CD8-positive, alpha-beta memory T cell (primary cell): ENCODE measurements around the gene OR11G2. TPM values are rescaled to one million over a fixed set of nuclear protein-coding genes. Genes with fewer than 3 reads are reported as not detected.
"Not testable (repeated sequence)": the region's sequence is repeated elsewhere in the genome, so short reads cannot be mapped to it uniquely, and the experiment has no call there.

Source experiments
- CTCF ChIA-PET: fragments of 350-600 bp; sonication (Branson Sonifier 250); formaldehyde crosslinking; loops from one replicate; lab custom pipeline; 2021; ENCODE audit warnings: antibody characterized with exemption; lab: Charles Lee
- POLR2A ChIA-PET: fragments of 350-600 bp; sonication (Branson Sonifier 250); formaldehyde crosslinking; loops from one replicate; lab custom pipeline; 2021; ENCODE audit warnings: antibody characterized with exemption; lab: Charles Lee
- DNase-seq, 5 donors: peaks; one replicate each; pipeline versions ENCODE4 v3.0.0 to v3.0.0-alpha.2; 2020 to 2022; ENCODE audit warnings: mixed read lengths in 1 of 5
- H3K27ac ChIP-seq: one replicate; pipeline ENCODE4 v1.7.0; 2013; ENCODE audit warnings: low read depth, mild to moderate bottlenecking, low read length, moderate library complexity
- H3K27me3 ChIP-seq: 2 replicates; pipeline ENCODE4 v1.7.0; 2013; ENCODE audit warnings: low read length, mild to moderate bottlenecking; ENCODE audit not compliant: insufficient read depth, poor library complexity, severe bottlenecking
- H3K36me3 ChIP-seq: 2 replicates; pipeline ENCODE4 v1.7.0; 2013; ENCODE audit warnings: mild to moderate bottlenecking, low read length, moderate library complexity; ENCODE audit not compliant: insufficient read depth
- H3K4me1 ChIP-seq: 2 replicates; pipeline ENCODE4 v1.7.0; 2013; ENCODE audit warnings: mild to moderate bottlenecking, low read length, moderate library complexity; ENCODE audit not compliant: insufficient read depth
- H3K4me3 ChIP-seq: 2 replicates; pipeline ENCODE4 v1.7.0; 2013; ENCODE audit warnings: mild to moderate bottlenecking, low read length
- H3K9me3 ChIP-seq: 2 replicates; pipeline ENCODE4 v1.7.0; 2013; ENCODE audit warnings: mild to moderate bottlenecking, low read length
- H3K27ac Mint-ChIP-seq, 8 donors: one replicate each; pipeline ENCODE4 v1.8.0; 2020 to 2021; ENCODE audit warnings: mixed read lengths in 8 of 8, mild to moderate bottlenecking in 6 of 8, inconsistent platforms in 3 of 8, moderate library complexity in 3 of 8
- H3K27me3 Mint-ChIP-seq, 2 donors: one replicate each; pipeline ENCODE4 v1.8.0; 2020 to 2021; ENCODE audit warnings: mixed read lengths in 2 of 2, mild to moderate bottlenecking in 1 of 2, moderate library complexity in 1 of 2
- H3K36me3 Mint-ChIP-seq, 3 donors: one replicate each; pipeline ENCODE4 v1.8.0; 2020 to 2021; ENCODE audit warnings: mixed read lengths in 3 of 3, inconsistent platforms in 1 of 3, mild to moderate bottlenecking in 1 of 3
- H3K4me1 Mint-ChIP-seq, 3 donors: one replicate each; pipeline ENCODE4 v1.8.0; 2020 to 2021; ENCODE audit warnings: mixed read lengths in 3 of 3, inconsistent platforms in 1 of 3, mild to moderate bottlenecking in 1 of 3
- H3K4me3 Mint-ChIP-seq, 7 donors: one replicate each; pipeline ENCODE4 v1.8.0; 2020 to 2021; ENCODE audit warnings: mixed read lengths in 7 of 7, mild to moderate bottlenecking in 6 of 7, moderate library complexity in 4 of 7, inconsistent platforms in 2 of 7
- H3K9me3 Mint-ChIP-seq, 5 donors: one replicate each; pipeline ENCODE4 v1.8.0; 2020 to 2022; ENCODE audit warnings: mixed read lengths in 5 of 5, mild to moderate bottlenecking in 3 of 5, moderate library complexity in 2 of 5, inconsistent platforms in 1 of 5
- polyA plus RNA-seq: library from polyadenylated mRNA; unstranded; fragments of 300-500 nt; fragmentation: Illumina TruSeq; gene quantifications from one replicate; pipeline ENCODE4 v1.2.3, GENCODE V29; 2021
- total RNA-seq, 2 experiments: library from RNA; stranded (reverse); gene quantifications; one replicate each; pipeline ENCODE4 v1.2.3, GENCODE V29; 2021

Gene OR11G2
- total and polyA plus RNA-seq, 3 experiments from 2014 or later, result not detected

GRCh38 chr14:20228681-20229080 is 38.0 kb downstream of the OR11G2 start, which contains the start of gene OR11H7:
Gene OR11H7, plus strand, starts transcription at chr14:20228981.
- DNase-seq, result no peak
- Mint-ChIP-seq H3K9me3 (peaks cover 13 to 38% (median 24%) of the 10 kb centered on the region in 5 donors), H3K36me3 (peaks cover 0 to 1% (median 0%) of the 10 kb centered on the region in 3 donors), H3K4me1 (no peaks in the 10 kb centered on the region), H3K4me3 (no peak within 1 kb of the TSS), H3K27me3 (peaks cover 7 to 17% of the 10 kb centered on the region in 2 donors), H3K27ac (no peak within 1 kb of the TSS)
- POLR2A ChIA-PET, result no interaction called here
- CTCF ChIA-PET, result no interaction called here
- Histone ChIP-seq H3K36me3 (no peaks in the 10 kb centered on the region), H3K4me3 (no peak within 1 kb of the TSS), H3K4me1 (no peaks in the 10 kb centered on the region), H3K9me3 (no peaks in the 10 kb centered on the region), H3K27me3 (no peaks in the 10 kb centered on the region), H3K27ac (no peak within 1 kb of the TSS)

DNA sequence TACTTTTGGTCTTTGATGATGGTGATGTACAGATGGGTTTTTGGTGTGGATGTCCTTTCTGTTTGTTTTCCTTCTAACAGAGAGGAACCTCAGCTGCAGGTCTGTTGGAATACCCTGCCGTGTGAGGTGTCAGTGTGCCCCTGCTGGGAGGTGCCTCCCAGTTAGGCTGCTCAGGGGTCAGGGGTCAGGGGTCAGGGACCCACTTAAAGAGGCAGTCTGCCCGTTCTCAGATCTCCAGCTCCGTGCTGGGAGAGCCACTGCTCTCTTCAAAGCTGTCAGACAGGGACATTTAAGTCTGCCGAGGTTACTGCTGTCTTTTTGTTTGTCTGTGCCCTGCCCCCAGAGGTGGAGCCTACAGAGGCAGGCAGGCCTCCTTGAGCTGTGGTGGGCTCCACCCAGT is 44.7 kb downstream of the OR11G2 start:
- H3K36me3 ChIP-seq, H3K4me3 Mint-ChIP-seq, H3K4me1 ChIP-seq, H3K27ac Mint-ChIP-seq, H3K9me3 Mint-ChIP-seq, H3K36me3 Mint-ChIP-seq, H3K4me1 Mint-ChIP-seq, POLR2A ChIA-PET, H3K27me3 ChIP-seq, DNase-seq, H3K27ac ChIP-seq, H3K4me3 ChIP-seq, CTCF ChIA-PET, H3K9me3 ChIP-seq, H3K27me3 Mint-ChIP-seq: not testable (repeated sequence)

- POLR2A ChIA-PET, result no interaction called here
- Mint-ChIP-seq H3K27ac (no peak overlapping the region), H3K4me1 (no peaks in the 10 kb centered on the region), H3K27me3 (no peaks in the 10 kb centered on the region), H3K36me3 (peaks cover 4 to 15% (median 5%) of the 10 kb centered on the region in 3 donors), H3K9me3 (peaks cover 4 to 25% (median 12%) of the 10 kb centered on the region in 5 donors), H3K4me3 (no peak overlapping the region)
- no peaks in the 10 kb centered on the region for H3K4me1 ChIP-seq
- no peak for DNase-seq
- H3K27me3 ChIP-seq, result no peaks in the 10 kb centered on the region
- H3K27ac ChIP-seq, result no peak overlapping the region
- no peaks in the 10 kb centered on the region for H3K36me3 ChIP-seq
- no peak overlapping the region for H3K4me3 ChIP-seq
- no peaks in the 10 kb centered on the region for H3K9me3 ChIP-seq
- CTCF ChIA-PET, result no interaction called here
These were observed 57.0 kb downstream of the OR11G2 start for GRCh38 chr14:20247646-20248246.

Other genes with a start within 250 kb of the OR11G2 start
- not detected for gene OR4K15, start 215.3 kb upstream of the OR11G2 start, total RNA-seq
- gene OR4K15, start 215.3 kb upstream of the OR11G2 start, polyA plus RNA-seq, result not detected
- not detected for gene OR4Q2, start 188.7 kb upstream of the OR11G2 start, total RNA-seq
- not detected for gene OR4Q2, start 188.7 kb upstream of the OR11G2 start, polyA plus RNA-seq
- gene OR4K14, start 171.6 kb upstream of the OR11G2 start, total RNA-seq, result not detected
- not detected for gene OR4K14, start 171.6 kb upstream of the OR11G2 start, polyA plus RNA-seq
- gene OR4K13, start 154.9 kb upstream of the OR11G2 start, total RNA-seq, result not detected
- not detected for gene OR4K13, start 154.9 kb upstream of the OR11G2 start, polyA plus RNA-seq
- gene OR4L1, start 130.9 kb upstream of the OR11G2 start, total RNA-seq, result not detected
- gene OR4L1, start 130.9 kb upstream of the OR11G2 start, polyA plus RNA-seq, result not detected
- gene OR4K17, start 80.2 kb upstream of the OR11G2 start, total RNA-seq, result not detected
- not detected for gene OR4K17, start 80.2 kb upstream of the OR11G2 start, polyA plus RNA-seq
- not detected for gene OR4N5, start 52.1 kb upstream of the OR11G2 start, total RNA-seq
- not detected for gene OR4N5, start 52.1 kb upstream of the OR11G2 start, polyA plus RNA-seq
- not detected for gene OR11H6, start 32.8 kb downstream of the OR11G2 start, total RNA-seq
- not detected for gene OR11H6, start 32.8 kb downstream of the OR11G2 start, polyA plus RNA-seq
- gene OR11H7, start 38.1 kb downstream of the OR11G2 start, total RNA-seq, result not detected
- not detected for gene OR11H7, start 38.1 kb downstream of the OR11G2 start, polyA plus RNA-seq
- not detected for gene OR11H4, start 48.4 kb downstream of the OR11G2 start, total RNA-seq
- gene OR11H4, start 48.4 kb downstream of the OR11G2 start, polyA plus RNA-seq, result not detected
- 10 to 100 TPM; 33.2 to 35.0 TPM for gene TTC5, start 115.1 kb downstream of the OR11G2 start, total RNA-seq
- gene TTC5, start 115.1 kb downstream of the OR11G2 start, polyA plus RNA-seq, result 21.5 TPM
- gene CCNB1IP1, start 142.4 kb downstream of the OR11G2 start, total RNA-seq, result 10 to 100 TPM; 43.6 to 50.5 TPM
- gene CCNB1IP1, start 142.4 kb downstream of the OR11G2 start, polyA plus RNA-seq, result 16.8 TPM
- gene PARP2, start 152.7 kb downstream of the OR11G2 start, total RNA-seq, result 10 to 100 TPM; 35.0 to 41.3 TPM
- 13.6 TPM for gene PARP2, start 152.7 kb downstream of the OR11G2 start, polyA plus RNA-seq
- 10 to 100 TPM; 31.7 to 33.0 TPM for gene TEP1, start 222.6 kb downstream of the OR11G2 start, total RNA-seq
- 9.1 TPM for gene TEP1, start 222.6 kb downstream of the OR11G2 start, polyA plus RNA-seq
- under 1 TPM; 0.09 TPM for gene KLHL33, start 245.3 kb downstream of the OR11G2 start, total RNA-seq
- 0.12 TPM for gene KLHL33, start 245.3 kb downstream of the OR11G2 start, polyA plus RNA-seq